Fibroblast of villous mesenchyme (primary cell): ENCODE measurements around the gene PTPRA. TPM values are rescaled to one million over a fixed set of nuclear protein-coding genes. Genes with fewer than 3 reads are reported as not detected.
A peak's percentile ranks its signal among the peaks of the same experiment; 100 is the strongest.
"Not testable (repeated sequence)": the region's sequence is repeated elsewhere in the genome, so short reads cannot be mapped to it uniquely, and the experiment has no call there.

Experiments
- DNase-seq: peaks from one replicate; pipeline ENCODE4 v3.0.0-alpha.2; 2010; ENCODE audit warnings: low read depth
- H3K4me3 ChIP-seq: 2 replicates; pipeline ENCODE4 v1.5.1; 2011; ENCODE audit warnings: low read depth, mild to moderate bottlenecking, low read length
- total RNA-seq: library from RNA; depleted of rRNA; stranded (reverse); fragments of >200 nt; gene quantifications from 2 replicates; pipeline ENCODE4 v1.2.3, GENCODE V29; 2012
- TF ChIP-seq, protein P1 (sequence below): IDR thresholded peaks from 2 replicates; pipeline ENCODE4 v1.5.1; 2012; ENCODE audit warnings: low read depth, mild to moderate bottlenecking, low read length; ENCODE audit not compliant: insufficient read depth

PTPRA gene
- total RNA-seq, result 20.6 and 41.5 TPM in 2 replicates

DNA sequence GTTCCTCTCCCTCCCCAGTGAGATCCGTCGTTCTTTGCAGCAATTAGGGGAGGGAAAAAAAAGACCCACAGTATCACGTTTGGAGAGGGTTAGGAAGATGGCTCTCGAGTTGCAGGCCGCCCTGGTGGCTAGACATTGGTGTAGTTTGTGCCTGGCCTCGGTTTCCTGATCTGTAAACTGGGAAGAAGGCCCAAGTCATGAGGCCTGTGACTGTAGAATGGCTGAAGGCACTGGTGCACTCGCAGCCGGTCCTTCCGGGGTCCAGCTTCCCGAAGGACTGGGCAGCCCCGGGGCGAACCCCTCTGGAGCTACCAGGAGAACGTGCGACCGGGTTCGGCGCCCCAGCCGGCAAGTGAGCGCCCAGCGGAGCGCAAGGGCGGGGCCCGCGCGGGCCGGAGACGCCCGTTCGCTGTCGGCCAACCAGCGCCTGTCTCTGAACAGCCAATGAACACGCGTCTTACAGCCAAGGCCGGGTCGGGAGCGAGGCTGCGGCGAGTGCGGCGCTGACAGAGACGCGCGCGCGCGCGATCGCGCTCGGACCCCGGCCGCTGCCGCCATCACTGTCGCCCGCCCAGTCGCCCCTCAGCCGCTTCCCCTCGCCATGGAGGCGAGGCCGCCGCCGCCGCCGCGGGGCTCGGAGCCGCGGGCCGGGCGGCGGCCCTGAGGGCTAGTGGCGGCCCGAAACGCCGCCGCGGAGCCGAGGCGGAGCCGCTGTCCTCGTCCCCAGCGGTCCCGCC, at the start of gene PTPRA:
Gene PTPRA, plus strand, starts transcription at position 472 of the 737 bp plus-strand sequence. CDS start 90,797 bp downstream, outside the sequence.
- TF ChIP-seq, protein P1, sequence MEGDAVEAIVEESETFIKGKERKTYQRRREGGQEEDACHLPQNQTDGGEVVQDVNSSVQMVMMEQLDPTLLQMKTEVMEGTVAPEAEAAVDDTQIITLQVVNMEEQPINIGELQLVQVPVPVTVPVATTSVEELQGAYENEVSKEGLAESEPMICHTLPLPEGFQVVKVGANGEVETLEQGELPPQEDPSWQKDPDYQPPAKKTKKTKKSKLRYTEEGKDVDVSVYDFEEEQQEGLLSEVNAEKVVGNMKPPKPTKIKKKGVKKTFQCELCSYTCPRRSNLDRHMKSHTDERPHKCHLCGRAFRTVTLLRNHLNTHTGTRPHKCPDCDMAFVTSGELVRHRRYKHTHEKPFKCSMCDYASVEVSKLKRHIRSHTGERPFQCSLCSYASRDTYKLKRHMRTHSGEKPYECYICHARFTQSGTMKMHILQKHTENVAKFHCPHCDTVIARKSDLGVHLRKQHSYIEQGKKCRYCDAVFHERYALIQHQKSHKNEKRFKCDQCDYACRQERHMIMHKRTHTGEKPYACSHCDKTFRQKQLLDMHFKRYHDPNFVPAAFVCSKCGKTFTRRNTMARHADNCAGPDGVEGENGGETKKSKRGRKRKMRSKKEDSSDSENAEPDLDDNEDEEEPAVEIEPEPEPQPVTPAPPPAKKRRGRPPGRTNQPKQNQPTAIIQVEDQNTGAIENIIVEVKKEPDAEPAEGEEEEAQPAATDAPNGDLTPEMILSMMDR, result no peak
- DNase-seq, result peak; percentile 92
- peak within 1 kb of the TSS; percentile 81 for H3K4me3 ChIP-seq

- DNase-seq, result no peak
- no peak overlapping the region for H3K4me3 ChIP-seq
- TF ChIP-seq, protein P1, result no peak
Measured at GRCh38 chr20:2825761-2826160, 47.5 kb upstream of the PTPRA start.

GRCh38 chr20:2826655-2827054, 46.6 kb upstream of the PTPRA start:
- TF ChIP-seq, protein P1, result no peak
- no peak overlapping the region for H3K4me3 ChIP-seq
- no peak for DNase-seq

DNA sequence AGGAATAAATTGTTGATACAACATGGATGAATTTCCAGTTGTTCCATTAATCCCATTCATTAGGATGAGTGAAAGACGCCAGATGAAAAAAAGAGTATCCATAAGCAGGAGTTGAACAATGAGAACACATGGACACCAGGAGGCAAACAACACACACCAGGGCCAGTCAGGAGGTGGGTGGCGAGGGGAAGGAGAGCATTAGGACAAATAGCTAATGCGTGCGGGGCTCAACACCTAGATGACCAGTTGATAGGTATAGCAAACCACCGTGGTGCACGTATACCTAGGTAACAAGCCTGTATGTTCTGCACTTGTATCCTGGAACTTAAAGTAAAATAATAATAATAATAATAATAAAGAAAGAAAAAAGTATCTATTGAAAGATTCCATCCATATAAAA, 43.9 kb upstream of the PTPRA start:
- no peak overlapping the region for H3K4me3 ChIP-seq
- TF ChIP-seq, protein P1, result no peak
- DNase-seq, result no peak

GRCh38 chr20:2831206-2831605, 42.1 kb upstream of the PTPRA start:
- not testable (repeated sequence) for H3K4me3 ChIP-seq, DNase-seq

DNA sequence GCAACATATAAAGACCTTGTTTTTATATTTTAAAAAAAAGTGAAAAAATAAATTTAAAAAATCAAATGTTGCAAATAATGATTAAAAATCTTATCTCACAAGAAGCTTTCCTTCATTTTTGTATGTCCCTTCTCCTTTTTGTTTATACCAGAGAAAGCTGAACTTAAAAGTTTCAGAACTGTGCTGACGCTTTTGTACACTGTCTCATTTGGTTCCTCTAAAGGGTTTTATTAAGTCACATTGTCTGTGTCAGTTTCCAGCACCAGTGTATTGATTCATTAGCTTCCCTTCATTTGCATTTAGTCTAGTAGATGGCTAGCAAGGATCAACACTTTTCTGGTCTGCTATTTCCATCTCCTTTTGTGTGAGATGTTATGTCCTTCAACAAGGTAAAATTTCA, 39.5 kb upstream of the PTPRA start:
- DNase-seq, result no peak
- no peak overlapping the region for H3K4me3 ChIP-seq
- TF ChIP-seq, protein P1, result no peak

GRCh38 chr20:2834401-2835110, 38.7 kb upstream of the PTPRA start:
- DNase-seq, result no peak
- TF ChIP-seq, protein P1, result no peak
- no peak overlapping the region for H3K4me3 ChIP-seq
